Stimulated activated naive CD8-positive, alpha-beta T cell treated with anti-CD3 and anti-CD28 coated beads, Interleukin-15, amount 100 ng/mL, for 72 hours (primary cell): ENCODE data around the gene PSMA6.

Source experiments
- ATAC-seq: fragments of 150-1000 bp; cut with Tn5 transposase; 2 replicates; pipeline ENCODE4 v1.10.0; 2021; ENCODE audit warnings: mild to moderate bottlenecking, moderate library complexity
- DNase-seq, 2 donors: peaks; one replicate each; pipeline ENCODE4 v3.0.0; 2021 to 2022
- H3K27ac Mint-ChIP-seq, 2 donors: one replicate each; pipeline ENCODE4 v1.8.0; 2022; ENCODE audit warnings: mild to moderate bottlenecking in 2 of 2, mixed read lengths in 2 of 2, moderate library complexity in 2 of 2
- H3K27me3 Mint-ChIP-seq: one replicate; pipeline ENCODE4 v1.8.0; 2022; ENCODE audit warnings: mixed read lengths
- H3K4me1 Mint-ChIP-seq: one replicate; pipeline ENCODE4 v1.8.0; 2022; ENCODE audit warnings: mild to moderate bottlenecking, mixed read lengths
- H3K4me3 Mint-ChIP-seq, 2 donors: one replicate each; pipeline ENCODE4 v1.8.0; 2022; ENCODE audit warnings: mild to moderate bottlenecking in 2 of 2, mixed read lengths in 2 of 2, moderate library complexity in 1 of 2
- H3K9me3 Mint-ChIP-seq, 2 donors: one replicate each; pipeline ENCODE4 v1.8.0; 2022; ENCODE audit warnings: mixed read lengths in 2 of 2

PSMA6 gene

DNA sequence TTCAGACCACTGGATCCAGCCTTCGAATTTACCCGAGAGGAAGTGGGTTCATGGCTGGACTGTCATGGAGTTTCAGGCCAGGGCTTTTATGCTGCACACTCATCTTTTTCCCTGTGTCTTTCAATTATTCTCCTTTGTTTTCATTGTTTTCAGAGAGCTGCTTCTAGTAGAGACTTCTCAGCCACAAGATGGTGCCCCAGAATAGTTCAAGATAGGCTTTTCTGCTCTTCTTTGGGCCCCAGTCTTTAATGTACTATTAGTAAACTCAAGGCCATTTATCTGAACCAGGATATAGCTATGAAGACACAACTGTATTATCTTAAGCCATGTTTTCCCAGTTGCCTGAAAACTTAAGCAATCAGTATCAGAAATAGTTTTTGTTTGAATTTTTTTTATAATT lies 30.4 kb upstream of the PSMA6 start:
- Mint-ChIP-seq H3K4me3 (no peak overlapping the region), H3K27me3 (no peaks in the 10 kb centered on the region), H3K9me3 (no peaks in the 10 kb centered on the region), H3K27ac (no peak overlapping the region), H3K4me1 (peaks cover 14% of the 10 kb centered on the region)
- DNase-seq (no peak), ATAC-seq (no peak)

DNA sequence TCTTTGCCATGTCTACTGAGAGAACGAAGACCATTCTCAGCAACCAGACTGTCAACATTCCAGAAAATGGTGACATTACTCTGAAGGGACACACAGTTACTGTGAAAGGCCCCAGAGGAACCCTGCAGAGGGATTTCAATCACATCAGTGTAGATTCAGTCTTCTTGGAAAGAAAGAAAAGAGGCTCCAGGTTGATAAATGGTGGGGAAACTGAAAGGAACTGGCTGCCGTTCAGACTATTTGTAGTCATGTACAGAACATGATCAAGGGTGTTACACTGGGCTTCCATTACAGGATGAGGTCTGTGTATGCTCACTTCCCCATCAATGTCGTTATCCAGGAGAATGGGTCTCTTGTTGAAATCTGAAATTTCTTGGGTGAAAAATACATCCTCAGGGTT lies 29.7 kb upstream of the PSMA6 start:
- DNase-seq (no peak), ATAC-seq (no peak)
- peaks cover 14% of the 10 kb centered on the region for H3K4me1 Mint-ChIP-seq
- no peak overlapping the region for H3K4me3 Mint-ChIP-seq
- no peaks in the 10 kb centered on the region for H3K9me3 Mint-ChIP-seq
- H3K27ac Mint-ChIP-seq = no peak overlapping the region
- no peaks in the 10 kb centered on the region for H3K27me3 Mint-ChIP-seq

DNA sequence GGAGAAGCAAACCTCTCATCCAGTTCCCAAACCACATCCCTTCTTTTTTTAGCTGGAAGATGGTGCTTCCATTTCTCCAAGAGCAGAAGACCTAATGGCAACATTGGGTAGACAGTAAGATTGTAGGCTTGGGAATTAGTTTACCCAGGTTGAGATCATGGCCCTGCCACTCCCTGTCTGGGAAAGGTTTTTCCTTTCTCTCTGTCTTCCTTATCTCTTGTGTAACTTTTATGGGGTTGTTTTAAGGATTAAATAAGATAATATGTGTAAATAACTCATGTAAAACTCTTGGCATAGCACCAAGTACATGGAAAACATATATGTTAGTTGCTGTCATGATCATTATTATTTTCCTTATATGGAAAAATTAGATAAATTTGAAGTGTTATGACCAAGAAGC lies 23.2 kb upstream of the PSMA6 start:
- H3K27ac Mint-ChIP-seq = no peak overlapping the region
- DNase-seq (no peak), ATAC-seq (no peak)
- no peaks in the 10 kb centered on the region for H3K9me3 Mint-ChIP-seq
- no peaks in the 10 kb centered on the region for H3K27me3 Mint-ChIP-seq
- no peaks in the 10 kb centered on the region for H3K4me1 Mint-ChIP-seq
- H3K4me3 Mint-ChIP-seq = no peak overlapping the region

DNA sequence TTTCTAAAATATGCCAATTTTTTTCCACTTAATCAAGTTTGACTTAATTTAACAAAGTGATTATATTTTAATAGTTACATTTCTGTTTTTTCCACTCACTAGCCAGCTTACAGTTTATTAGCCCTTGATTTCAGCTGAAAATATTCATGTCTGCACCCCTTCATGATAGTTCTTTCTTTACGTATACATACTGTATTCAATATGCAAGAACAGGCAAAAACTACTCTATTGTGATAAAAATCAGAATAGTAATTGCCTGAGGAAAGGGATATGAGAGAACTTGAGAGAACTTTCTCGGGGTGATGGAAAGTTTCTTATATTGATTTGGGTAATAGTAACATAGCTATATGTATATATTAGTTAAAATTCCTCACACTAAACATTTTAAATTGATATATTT lies 17.4 kb upstream of the PSMA6 start:
- Mint-ChIP-seq H3K9me3 (no peaks in the 10 kb centered on the region), H3K27me3 (no peaks in the 10 kb centered on the region), H3K27ac (no peak overlapping the region), H3K4me3 (no peak overlapping the region), H3K4me1 (no peaks in the 10 kb centered on the region)
- DNase-seq = no peak
- no peak for ATAC-seq

DNA sequence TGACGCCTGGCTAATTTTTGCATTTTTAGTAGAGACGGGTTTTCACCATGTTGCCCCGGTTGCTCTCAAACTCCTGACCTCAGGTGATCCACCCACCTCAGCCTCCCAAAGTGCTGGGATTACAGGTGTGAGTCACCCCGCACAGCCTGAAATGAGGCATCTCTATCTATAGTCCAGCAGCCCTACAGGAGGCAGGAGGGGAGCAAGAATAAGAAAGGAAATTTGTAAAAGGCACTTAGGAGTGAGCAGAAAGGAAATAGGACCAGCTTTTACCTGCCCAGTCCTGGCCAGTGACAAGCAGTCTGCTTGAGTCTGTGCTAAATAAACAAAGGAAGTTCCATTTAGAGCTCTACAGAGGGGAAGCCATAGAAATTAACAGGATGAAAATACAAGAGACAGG lies 15.0 kb upstream of the PSMA6 start:
- Mint-ChIP-seq H3K4me1 (no peaks in the 10 kb centered on the region), H3K27me3 (no peaks in the 10 kb centered on the region), H3K9me3 (no peaks in the 10 kb centered on the region), H3K27ac (no peak overlapping the region), H3K4me3 (no peak overlapping the region)
- ATAC-seq (no peak), DNase-seq (no peak)

DNA sequence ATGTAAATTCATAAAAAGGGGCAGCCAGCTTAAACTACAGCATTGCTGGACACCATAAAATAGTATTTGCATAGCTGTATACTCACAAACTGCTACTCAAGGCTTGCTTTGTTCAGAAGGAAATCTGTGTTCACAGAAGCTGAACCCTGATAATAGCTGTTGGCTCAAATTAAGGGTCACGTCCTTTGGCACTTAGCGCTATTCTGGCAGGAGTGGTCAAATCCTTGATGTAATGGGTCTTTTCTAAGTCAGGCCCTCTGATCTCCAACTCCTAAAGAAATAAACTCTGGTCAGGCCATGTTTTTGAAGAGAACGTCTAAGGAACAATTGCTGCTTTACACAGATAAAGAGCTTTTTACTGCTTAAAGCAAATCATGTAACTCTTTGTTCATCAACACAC lies 12.8 kb upstream of the PSMA6 start:
- no peak for DNase-seq
- Mint-ChIP-seq H3K27ac (no peak overlapping the region), H3K27me3 (no peaks in the 10 kb centered on the region)

DNA sequence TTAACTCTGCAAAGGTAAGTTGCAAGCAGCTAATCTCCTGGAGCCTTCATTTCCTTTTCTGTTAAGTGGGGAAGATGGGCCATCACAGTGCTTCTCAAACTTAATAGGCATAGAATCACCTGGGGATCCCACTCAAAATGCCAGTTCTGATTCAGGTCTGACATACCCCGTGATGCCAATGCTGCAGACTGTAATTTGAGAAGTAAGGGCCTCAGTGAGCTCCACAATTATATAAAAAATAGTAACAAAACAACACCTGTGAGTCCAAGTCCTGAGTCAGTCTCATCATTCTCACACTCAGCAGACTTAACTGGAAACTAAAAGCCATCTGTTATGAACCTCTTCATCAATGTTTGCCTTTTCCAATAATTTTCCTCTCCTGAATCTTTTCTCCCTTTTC lies 10.8 kb upstream of the PSMA6 start:
- DNase-seq (no peak), ATAC-seq (no peak)
- Mint-ChIP-seq H3K27ac (no peak overlapping the region), H3K4me3 (no peak overlapping the region), H3K9me3 (no peaks in the 10 kb centered on the region), H3K4me1 (peaks cover 21% of the 10 kb centered on the region), H3K27me3 (no peaks in the 10 kb centered on the region)

More for the DNA sequence above, 12.8 kb upstream of the PSMA6 start:
- Mint-ChIP-seq H3K9me3 (no peaks in the 10 kb centered on the region), H3K4me3 (no peak overlapping the region), H3K4me1 (peaks cover 1% of the 10 kb centered on the region)
- ATAC-seq = no peak

DNA sequence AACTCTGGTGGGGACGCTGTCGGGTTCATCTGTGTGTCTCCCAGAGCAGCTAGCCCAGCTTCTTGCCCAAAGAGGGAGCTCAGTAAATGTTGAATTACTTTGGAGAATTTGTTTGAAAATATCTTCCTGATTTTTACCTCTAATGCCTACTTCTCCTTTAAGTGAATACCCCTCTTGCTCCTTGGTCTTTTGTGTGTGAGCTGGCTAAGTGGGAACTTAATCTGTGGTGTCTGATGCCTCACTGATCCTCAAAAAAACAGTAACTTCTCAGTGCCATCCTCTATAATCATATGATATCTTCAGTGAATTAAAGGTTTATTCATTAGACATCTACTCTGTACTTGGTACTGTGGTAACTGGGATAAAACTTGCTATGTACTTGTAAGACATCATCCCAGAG lies 7.7 kb upstream of the PSMA6 start:
- H3K27me3 Mint-ChIP-seq = no peaks in the 10 kb centered on the region
- H3K27ac Mint-ChIP-seq = peak overlapping the region in 1 of 2 donors; percentile 14
- no peaks in the 10 kb centered on the region for H3K9me3 Mint-ChIP-seq
- ATAC-seq (no peak), DNase-seq (no peak)
- H3K4me1 Mint-ChIP-seq = peaks cover 41% of the 10 kb centered on the region
- H3K4me3 Mint-ChIP-seq = no peak overlapping the region

DNA sequence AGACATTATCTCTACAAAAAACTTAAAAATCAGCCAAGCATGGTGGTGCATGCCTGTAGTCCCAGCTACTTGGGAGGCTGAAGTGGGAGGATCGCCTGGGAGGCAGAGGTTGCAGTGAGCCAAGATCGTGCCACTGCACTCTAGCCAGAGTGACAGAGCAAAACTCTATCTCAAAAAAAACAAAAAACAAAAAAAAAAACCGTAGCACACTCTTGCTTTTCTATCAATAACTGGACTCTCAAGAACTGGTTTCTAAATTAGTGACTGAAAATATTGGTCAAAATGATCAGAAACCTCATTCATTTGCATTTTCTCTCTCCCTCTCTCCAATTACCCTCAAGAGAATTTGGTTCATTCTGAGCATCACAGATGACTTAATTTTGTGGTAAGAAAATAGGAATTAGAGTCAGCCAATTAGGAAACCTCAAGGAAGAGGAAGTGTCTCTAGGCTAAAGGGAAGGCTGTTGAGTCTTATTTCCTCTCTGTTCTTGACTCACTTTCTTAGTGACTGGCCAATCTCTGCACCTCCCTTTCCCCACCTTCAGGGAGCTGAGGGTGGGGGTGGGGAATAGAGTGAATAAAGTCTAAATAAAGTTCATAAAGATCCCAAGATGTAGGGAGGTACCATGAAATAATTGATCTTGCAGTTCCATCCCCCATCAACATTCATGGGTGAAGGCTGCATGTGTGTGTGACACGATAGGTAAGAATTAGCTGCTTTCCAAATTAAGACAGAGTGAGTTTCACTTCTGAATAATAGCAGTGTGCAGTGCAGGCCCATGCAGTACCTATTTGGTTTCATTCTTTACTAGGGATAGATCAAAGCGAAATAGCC lies 6.8 kb upstream of the PSMA6 start:
- H3K27me3 Mint-ChIP-seq = no peaks in the 10 kb centered on the region
- H3K4me1 Mint-ChIP-seq = peaks cover 50% of the 10 kb centered on the region
- peak overlapping the region; percentile 64 to 76 for H3K4me3 Mint-ChIP-seq
- DNase-seq = peak; percentile 27
- H3K27ac Mint-ChIP-seq = peak overlapping the region; percentile 38 to 90
- peak; percentile 72 for ATAC-seq
- H3K9me3 Mint-ChIP-seq = no peaks in the 10 kb centered on the region

DNA sequence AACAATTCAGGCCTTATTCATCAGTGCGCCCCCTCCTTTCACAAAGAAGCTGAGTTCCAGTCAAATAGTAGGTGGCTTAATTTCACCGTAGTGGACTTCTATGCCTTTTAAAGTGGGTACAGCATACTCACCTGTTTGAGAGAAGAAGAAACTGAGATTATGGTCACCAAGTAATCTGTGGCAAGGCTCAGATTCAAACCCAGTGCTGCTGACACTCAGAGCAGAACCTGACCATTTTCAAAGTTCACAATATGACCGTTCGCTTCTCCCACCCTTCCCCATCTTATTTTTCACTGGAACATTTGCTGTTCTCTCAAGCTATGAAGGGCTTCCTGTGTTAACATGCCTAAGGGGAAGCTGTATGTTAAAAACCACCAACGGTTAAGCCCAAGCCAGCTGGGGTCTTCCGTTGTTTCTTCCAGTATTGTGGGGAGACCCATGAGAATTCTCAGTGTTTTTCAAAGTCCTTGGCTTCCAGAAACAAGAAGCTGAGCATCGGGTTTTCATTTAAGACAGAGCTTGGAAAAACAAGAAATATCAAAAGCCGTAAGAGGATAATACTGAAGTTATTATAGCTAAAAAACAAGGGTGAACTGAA lies 6.1 kb upstream of the PSMA6 start:
- ATAC-seq (peak; percentile 28), DNase-seq (no peak)
- H3K4me1 Mint-ChIP-seq = peaks cover 57% of the 10 kb centered on the region
- no peaks in the 10 kb centered on the region for H3K27me3 Mint-ChIP-seq
- H3K27ac Mint-ChIP-seq = peak overlapping the region; percentile 63 to 89
- no peaks in the 10 kb centered on the region for H3K9me3 Mint-ChIP-seq
- H3K4me3 Mint-ChIP-seq = peak overlapping the region; percentile 64 to 76

DNA sequence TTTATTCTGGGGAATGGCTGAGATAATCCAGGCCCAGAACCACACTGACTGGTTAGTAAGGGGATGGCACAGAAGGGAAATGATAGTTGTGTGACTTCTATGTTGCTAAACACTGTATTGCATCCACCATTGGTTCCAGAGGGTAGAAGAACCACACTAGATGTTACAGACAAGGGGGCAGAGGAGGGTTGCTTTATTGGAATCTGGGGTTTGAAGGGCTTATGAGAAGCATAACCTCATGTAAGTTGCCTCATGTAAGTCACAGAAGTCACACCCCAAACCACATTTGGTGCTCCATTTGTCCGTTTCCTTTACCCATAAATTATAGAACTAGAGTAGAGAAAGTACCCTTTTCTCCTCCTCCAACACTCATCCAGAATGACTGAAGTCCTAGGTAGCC lies 5.5 kb upstream of the PSMA6 start:
- ATAC-seq (peak; percentile 55), DNase-seq (peak in 1 of 2 donors; percentile 42)
- Mint-ChIP-seq H3K27ac (peak overlapping the region; percentile 63 to 89), H3K27me3 (no peaks in the 10 kb centered on the region), H3K4me3 (peak overlapping the region; percentile 64 to 76), H3K4me1 (peaks cover 58% of the 10 kb centered on the region), H3K9me3 (no peaks in the 10 kb centered on the region)

DNA sequence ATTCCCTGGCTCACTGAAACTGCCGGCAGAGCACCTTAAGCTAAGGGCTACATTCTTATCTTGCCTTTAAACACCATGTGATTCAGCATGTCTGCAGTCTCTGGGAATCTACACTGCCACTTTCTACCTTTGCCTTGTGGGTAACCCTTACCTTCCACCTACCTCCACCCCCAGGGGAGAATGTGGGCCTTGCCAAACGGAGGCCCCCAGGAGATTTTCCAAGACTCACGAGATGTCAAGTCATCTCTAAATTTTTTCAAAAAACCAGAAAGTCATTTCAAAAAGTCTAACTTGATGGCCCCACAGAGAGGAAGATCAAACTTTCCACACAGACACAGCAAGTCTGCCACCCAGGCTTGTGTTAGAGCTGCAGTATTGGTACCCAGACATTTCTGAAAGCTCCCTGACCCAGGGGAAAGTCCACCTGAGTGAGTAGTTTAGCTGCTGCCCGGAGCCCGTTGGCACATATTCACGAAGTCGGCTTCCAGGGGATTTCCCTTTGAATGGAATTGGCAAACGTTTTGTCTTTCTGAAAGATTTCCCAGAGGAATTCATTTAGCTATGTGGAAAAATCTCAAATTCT lies 4.7 kb upstream of the PSMA6 start:
- Mint-ChIP-seq H3K9me3 (no peaks in the 10 kb centered on the region), H3K4me3 (peak overlapping the region; percentile 76 to 81), H3K4me1 (peaks cover 58% of the 10 kb centered on the region), H3K27ac (peak overlapping the region; percentile 68 to 89), H3K27me3 (no peaks in the 10 kb centered on the region)
- ATAC-seq (peak; percentile 64), DNase-seq (peak; percentile 29 to 76)

DNA sequence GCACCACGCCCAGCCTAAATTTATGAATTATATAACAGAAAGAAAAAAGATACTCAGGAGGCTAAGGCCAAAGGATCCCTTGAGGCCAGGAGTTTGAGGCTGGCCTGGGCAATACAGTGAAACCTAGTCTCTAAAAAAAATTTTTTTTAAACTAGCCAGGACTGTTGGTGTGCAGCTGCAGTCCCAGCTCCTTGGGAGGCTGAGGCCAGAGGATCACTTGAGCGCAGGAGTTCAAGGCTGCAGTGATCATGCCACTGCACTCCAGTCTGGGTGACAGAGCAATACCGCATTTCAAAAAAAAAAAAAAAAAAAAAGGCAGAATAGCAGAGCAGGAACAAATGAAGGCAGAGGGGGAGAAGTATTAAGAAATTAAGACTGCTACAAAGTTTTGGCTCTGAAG lies 2.6 kb upstream of the PSMA6 start:
- no peak for DNase-seq
- no peak overlapping the region for H3K27ac Mint-ChIP-seq
- H3K9me3 Mint-ChIP-seq = no peaks in the 10 kb centered on the region
- no peak for ATAC-seq
- no peak overlapping the region for H3K4me3 Mint-ChIP-seq
- peaks cover 54% of the 10 kb centered on the region for H3K4me1 Mint-ChIP-seq
- H3K27me3 Mint-ChIP-seq = no peaks in the 10 kb centered on the region

DNA sequence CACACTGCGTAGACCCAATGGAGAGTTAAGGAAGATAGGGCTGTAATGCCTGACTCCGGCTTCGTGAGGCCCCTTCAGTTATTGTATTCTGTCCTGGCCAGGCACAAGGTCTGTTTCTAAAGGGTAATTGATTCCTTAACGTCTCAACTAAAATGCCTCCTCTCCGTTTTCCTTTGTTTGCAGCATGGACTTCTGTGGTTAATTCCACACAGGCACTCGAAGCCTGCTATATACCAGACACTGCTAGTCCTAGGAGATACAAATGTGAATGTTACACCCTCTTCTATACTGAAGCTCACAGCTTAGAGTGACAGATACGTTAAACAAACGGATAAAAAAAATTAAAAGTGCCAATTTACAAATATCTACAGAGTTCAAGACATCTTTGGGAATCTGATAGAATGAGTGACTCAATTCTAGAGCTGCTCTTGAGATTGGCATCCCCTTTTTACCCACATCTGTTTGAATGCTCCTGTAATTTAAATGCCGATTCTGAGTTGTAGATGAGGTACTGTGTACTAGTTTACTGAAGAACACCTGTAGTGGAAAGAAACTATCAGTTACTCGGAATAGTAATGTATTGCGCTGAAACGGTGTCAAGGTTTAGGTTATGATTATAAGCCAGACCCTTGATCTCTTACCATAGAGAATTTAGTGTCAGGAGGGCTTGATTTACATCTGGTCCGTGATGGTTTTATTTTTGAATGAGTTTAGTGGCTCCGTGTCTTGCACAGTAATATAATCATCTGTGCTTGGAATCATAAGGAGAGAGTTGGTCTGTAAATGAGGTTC lies 784 bp downstream of the PSMA6 start:
- Mint-ChIP-seq H3K9me3 (no peaks in the 10 kb centered on the region), H3K4me3 (peak overlapping the region; percentile 95 to 99), H3K4me1 (peaks cover 48% of the 10 kb centered on the region), H3K27ac (peak overlapping the region; percentile 95 to 98), H3K27me3 (no peaks in the 10 kb centered on the region)
- ATAC-seq (peak; percentile 11), DNase-seq (no peak)

DNA sequence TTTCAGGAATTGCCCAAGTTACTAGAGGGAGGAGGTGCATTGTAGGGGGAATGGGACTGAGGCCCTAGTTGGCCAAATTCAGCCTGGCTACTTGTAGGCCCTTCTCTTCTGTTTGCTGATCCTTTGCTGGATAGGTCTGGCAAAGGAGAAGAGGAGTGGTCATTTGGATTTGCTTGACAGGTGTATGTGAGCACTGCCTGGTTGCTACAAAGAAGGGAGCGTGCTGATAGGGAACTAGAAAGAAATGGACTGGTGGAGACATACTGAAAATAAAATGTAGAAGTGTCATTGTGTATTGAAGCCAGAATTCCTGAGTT lies 3.6 kb downstream of the PSMA6 start:
- no peaks in the 10 kb centered on the region for H3K27me3 Mint-ChIP-seq
- ATAC-seq = no peak
- no peaks in the 10 kb centered on the region for H3K9me3 Mint-ChIP-seq
- H3K4me3 Mint-ChIP-seq = peak overlapping the region; percentile 61 to 62
- DNase-seq = no peak
- H3K4me1 Mint-ChIP-seq = peaks cover 52% of the 10 kb centered on the region
- H3K27ac Mint-ChIP-seq = peak overlapping the region in 1 of 2 donors; percentile 72

DNA sequence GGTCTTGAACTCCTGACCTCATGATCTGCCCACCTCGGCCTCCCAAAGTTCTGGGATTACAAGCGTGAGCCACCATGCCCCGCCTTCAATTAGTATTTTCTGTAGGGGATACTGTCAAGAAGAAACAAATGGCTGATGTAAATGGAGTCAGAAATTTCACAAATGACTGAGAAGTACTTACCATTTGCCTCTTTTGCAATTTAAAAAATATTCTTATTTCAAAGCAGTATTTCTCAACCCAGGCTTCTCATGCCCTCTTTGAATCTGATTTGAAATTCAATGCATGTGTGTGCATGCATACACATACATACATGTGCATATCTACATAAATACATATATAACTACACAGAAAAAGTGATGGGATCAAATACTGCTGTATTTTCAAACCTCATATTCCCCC lies 4.4 kb downstream of the PSMA6 start:
- Mint-ChIP-seq H3K4me3 (peak overlapping the region; percentile 50 to 51), H3K4me1 (peaks cover 56% of the 10 kb centered on the region), H3K9me3 (no peaks in the 10 kb centered on the region), H3K27me3 (no peaks in the 10 kb centered on the region), H3K27ac (peak overlapping the region in 1 of 2 donors; percentile 65)
- no peak for DNase-seq
- no peak for ATAC-seq
